HG02763 (cell line): ENCODE measurements around the gene FBN3.
"Not testable (repeated sequence)": the region's sequence is repeated elsewhere in the genome, so short reads cannot be mapped to it uniquely, and the experiment has no call there.

Source experiments
- ATAC-seq: cut with Tn5 transposase; IDR thresholded peaks from one replicate; pipeline ENCODE4 v1.9.1; 2021; ENCODE audit warnings: mild to moderate bottlenecking, moderate library complexity; ENCODE audit not compliant: unreplicated experiment

Gene FBN3

DNA sequence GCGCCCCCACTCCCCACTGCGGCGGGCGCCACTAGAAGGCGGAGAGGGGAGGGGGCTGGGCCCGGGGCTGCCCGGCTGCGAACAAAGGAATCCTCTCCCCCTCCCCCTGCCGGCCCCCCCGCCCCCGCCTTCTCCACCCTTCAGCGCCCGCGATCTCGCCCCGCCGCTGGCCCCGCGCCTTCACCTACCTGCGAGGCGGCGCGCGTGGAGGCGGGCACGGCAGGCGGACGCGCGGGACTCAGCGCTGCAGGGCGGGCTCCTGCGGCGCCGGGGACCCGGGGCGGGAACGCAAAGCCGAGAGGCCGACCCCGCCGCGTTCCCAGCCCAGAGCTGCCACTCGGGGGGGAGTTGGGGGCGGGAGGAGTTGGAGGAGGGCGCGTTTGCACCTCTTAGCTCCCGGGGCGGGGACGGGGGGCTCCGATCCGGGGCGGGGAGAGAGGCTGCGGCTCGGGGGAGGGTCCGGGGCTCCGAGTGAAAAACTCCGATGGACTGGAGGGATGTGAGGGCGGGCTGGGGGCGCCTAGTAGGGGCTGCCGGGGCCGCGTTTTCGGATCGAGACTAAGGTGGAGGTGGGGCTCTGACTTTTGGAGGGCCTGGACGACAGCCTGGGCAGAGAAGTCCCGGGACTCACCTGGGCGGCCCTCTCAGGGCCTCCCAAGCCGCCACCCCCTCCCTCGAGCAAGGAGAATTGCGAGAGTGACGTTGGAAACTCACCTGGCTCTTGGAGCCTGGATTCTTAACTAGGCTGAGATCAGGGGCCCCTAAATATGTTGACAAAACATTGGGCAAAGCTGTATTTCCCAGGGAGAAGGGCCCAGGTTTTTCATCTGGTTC is at the start of gene FBN3:
Gene FBN3 (minus strand): TSS at position 332 of the 834 bp plus-strand sequence. CDS start 2,112 bp downstream, outside the sequence.
- no peak for ATAC-seq

DNA sequence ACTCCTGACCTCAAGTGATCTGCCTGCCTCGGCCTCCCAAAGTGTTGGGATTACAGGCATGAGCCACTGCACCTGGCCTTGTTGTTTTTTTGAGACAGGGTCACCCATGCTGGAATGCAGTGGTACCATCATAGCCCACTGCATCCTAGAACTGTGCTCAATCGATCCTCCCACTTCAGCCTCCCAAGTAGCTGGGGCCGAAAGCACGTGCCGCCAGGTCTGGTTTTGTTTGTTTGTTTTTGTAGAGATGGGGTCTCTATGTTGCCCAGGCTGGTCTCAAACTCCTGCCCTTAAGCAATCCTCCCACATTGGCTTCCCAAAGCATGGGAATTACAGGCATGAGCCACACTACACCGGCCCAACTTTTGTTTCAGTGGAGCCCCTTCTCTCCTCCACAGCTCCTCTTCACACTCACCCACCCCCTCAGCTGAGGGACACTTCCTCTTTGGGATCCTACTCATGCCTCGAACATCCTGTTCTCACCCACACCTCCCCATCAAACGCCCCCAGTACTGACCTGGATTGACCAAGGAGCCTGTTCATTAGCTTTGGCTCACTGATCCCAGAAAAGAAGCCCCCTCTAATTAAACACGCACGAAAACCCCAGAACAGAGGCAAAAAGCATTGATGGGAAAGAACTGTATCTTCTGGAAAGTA is 47.0 kb upstream of the FBN3 start:
- ATAC-seq = no peak

DNA sequence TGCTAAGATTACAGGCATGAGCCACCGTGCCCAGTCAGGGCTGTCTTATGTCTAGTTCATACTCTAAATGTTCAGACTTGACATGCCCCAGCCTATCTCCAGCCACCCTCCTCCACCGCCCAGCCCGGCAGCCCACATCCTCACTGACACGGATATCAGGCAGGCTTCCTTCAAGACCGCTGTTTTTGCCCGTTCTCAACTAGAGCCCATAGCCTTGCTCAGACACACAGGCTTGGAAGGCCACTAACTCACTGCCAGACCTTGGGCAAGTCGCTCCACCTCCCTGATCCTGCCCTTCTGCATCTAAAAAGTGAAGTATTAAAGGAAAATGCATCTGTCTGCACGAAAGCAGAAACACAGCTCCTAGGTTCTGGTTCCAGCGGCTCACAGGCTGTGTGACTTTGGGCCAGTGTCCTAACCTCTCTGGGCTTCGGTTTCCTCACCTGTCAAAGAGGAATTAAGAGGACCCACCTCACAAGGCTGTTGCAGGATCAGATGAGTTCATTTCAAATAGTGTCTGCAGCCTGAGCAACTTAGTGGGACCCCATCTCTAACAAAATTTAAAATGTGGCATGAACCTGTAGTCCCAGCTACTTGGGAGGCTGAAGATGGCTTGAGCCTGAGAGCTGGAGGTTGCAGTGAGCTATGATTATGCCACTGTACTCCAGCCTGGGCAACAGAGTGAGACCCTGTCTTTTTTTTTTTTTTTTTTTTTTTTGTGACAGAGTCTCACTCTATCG is 45.3 kb upstream of the FBN3 start:
- no peak for ATAC-seq

DNA sequence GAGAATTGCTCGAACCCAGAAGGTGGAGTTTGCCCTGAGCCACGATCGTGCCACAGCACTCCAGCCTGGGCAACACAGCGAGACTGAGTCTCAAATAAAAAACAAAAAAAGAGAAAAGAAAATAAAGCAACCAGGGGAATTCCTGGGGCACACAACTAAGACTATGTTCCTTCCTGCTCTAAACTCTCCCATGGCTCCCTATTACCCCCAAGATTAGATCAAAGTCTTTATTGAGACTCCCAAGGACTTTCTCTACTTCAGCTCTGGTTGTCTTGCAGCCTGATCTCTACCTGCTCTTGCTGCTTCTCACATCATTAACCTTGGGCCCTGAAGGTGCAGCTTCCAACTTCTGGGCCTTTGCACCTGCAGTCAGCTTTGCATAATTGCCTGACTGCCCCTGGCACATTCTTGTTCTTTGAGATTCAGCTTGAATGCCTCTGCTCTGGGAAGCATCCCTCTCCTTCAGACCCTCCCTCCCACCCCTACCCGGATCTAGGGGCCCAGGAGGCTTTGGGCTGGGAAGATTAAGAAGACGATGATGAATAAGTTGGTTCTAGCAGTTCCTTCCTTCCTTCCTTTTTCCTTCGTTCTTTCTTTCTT is 42.9 kb upstream of the FBN3 start:
- ATAC-seq = no peak

DNA sequence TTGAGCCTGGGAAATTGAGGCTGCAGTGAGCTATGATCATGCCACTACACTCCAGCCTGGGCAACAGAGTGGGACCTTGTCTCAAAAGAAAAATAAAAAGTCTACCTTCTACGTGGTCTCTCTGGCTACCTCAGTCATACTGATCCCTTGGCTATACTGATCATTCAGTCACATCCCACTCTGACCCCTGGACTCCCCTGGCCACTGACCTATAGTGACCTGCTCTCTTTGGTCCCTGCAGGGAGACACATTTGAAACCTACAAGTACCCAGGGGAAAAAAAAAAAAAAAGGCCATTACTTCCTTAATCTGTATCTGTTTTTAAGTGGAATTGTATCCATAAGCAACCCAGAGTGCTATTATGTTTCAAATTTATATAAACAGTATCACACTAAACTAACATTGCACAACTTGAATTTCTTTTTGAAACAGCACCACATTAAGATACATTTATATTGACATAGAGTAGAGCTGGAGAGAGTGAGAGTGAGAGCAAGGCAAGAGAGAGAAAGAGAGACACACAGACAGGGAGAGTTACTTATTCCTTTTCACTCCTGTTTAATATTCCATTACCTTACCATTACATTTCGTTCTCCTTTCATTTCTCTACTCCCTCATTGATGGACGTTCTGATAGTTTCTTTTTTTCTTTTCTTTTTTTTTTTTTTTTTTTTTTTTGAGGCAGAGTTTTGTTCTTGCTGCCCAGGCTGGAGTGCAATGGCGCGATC is 36.1 kb upstream of the FBN3 start:
- no peak for ATAC-seq

DNA sequence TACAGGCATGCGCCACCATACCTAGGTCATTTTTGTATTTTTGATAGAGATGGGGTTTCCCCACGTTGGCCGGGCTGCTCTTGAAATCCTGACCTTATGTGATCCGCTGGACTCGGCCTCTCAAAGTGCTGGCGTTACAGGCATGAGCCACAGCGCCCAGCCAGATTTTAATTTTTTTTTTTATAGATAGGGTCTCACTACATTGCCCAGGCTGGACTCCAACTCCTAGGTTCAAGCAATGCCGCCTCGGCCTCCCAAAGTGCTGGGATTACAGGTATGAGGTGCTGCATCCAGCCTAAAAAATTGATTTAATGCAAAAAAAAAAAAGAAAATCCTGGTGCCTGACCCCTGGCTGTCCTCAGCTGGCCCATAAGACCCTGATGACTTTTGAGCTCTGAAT is 34.9 kb upstream of the FBN3 start:
- no peak for ATAC-seq

DNA sequence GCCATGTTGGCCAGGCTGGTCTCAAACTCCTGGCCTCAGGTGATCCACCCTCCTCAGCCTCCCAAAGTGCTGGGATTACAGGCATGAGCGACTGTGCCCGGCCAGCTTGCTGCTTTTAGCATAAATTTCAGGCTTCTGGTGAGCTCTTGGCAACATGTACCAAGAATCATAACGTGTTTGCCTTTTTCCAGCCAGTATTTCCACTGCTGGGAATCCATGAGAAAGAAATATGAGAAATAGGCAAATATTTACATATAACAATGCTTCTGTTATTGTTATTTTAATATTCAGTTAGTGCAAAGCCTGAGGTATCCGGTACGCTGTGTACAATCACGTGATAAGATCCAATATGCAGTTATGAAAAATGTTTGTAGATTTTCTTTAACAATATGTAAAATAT is 30.6 kb upstream of the FBN3 start:
- no peak for ATAC-seq

DNA sequence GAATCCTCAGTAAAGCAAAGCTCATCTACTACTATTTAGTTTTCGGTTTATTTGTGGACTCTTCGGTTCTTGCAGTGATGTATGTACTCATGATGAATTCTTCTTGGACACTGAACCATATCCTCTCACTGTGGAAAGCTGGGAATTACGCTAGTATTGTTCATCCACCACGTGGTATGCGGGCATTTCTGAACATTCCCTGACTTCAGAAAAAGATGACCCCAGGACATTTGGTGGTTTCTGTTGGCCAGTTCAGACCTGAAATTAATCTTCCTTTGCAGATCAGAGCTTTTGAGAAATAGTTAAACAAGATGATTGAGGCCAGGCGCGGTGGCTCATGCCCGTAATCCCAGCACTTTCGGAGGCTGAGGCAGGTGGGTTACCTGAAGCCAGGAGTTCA is 25.3 kb upstream of the FBN3 start:
- no peak for ATAC-seq

DNA sequence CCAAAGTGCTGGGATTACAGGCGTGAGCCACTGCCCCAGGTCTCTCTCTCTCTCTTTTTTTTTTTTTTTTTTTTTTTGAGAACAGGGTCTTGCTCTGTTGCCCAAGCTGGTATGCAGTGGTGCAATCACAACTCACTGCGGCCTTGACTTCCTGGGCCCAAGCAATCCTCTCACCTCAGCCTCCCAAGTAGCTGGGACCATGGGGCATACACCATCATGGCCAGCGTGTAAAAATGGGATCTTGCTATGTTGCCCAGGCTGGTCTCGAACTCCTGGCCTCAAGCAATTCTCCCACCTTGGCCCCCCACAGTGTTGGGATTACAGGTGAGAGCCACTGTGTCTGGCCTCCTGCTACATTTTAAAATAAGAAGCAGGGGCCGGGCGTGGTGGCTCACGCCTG is 19.1 kb upstream of the FBN3 start:
- no peak for ATAC-seq

DNA sequence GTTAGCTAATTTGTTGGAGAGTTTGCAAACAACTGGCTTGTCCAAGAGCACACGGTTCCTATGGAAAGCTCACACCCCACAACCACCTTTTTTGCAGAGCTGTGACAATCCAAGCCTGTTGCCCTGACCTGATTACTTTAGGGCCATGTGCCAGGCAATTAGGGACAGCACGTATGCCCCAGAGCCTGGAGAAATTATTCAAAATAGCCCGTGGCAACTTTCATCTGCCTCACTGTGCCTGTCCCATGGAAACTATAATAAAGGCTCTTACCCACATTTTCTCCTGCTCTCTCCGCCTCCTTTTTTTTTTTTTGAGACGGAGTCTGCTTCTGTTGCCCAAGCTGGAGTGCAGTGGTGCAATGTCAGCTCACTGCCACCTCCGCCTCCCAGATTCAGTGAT is 18.6 kb upstream of the FBN3 start:
- no peak for ATAC-seq

DNA sequence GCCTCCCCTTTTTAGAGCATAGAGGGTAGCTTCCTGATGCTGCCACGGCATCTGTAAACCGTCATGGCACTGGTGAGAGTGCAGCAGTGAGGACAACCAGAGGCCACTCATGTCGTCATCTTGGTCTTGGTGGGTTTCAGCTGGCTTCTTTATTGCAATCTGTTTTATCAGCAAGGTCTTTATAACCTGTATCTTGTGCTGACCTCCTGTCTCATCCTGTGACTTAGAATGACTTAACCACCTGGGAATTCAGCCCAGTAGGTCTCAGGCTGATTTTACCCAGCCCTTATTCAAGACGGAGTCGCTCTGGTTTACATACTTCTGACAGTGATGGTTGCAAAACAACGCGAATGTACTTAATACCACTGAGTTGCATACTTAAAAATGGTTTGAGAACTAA is 14.4 kb upstream of the FBN3 start:
- ATAC-seq = no peak

DNA sequence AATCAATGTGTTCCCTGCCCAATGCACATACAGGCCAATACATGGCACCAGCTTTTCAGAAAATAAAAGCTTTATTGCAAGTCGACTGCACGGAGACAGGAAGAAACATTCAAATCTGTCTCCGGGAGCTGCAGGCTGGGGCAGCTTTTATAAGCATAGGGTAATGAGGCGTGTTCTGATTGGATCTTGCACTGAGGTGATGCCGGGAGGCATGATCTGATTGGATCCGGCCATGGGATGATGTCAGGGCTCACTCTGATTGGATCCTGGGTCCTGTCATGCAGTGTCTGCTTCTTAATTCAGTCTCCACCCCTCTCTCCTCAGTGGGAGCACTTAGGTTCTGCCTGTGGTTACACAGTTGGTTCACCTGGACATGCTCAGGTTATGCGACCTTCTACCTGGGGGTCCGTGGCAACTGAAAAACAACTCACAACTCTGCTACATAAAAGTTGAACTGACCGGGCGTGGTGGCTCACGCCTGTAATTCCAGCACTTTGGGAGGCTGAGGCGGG is 11.8 kb upstream of the FBN3 start:
- ATAC-seq = no peak

DNA sequence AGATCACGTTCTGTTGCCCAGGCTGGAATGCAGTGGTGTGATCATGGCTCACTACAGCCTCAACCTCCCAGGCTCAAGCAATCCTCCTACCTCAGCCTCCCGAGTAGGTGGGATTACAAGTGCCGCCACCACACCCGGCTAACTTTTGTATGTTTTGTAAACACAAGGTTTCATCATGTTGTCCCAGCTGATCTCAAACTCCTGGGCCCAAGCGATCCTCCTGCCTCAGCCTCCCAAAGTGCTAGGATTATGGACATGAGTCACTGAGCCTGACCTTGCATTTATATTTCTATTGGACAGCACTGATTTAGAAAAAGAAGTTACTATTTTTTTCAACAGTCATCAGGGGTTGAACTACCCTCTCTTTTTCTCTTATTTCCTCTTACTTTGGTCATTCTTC is 9.9 kb upstream of the FBN3 start:
- not testable (repeated sequence) for ATAC-seq

DNA sequence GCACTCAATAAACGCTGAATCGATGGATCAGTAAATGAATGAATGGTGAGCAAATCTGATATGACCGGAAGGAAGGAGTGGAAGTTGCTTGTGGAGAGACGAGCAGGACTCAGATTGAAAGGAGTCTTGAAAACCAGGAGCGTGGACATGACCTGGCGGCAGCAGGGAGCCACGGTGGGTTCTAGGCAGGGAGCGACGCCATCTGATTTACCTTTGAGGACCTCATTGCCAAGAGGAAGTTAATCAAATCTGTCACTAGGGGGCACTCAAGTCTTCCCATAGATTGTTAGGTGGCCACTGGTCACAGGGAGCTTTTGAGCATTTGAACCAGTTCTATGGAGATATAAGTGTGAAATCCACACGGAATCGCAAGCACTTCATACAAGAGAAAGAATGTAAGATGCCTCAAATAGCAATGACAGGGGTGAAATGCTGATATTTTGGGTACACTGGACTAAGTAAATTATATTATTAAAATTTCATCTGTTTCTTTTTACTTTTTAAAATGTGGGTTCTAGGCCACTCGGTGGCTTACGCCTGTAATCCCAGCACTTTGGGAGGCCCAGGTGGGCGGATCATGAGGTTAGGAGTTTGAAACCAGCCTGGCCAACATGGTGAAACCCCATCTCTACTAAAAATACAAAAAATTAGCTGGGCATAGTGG is 9.2 kb upstream of the FBN3 start:
- ATAC-seq = no peak

DNA sequence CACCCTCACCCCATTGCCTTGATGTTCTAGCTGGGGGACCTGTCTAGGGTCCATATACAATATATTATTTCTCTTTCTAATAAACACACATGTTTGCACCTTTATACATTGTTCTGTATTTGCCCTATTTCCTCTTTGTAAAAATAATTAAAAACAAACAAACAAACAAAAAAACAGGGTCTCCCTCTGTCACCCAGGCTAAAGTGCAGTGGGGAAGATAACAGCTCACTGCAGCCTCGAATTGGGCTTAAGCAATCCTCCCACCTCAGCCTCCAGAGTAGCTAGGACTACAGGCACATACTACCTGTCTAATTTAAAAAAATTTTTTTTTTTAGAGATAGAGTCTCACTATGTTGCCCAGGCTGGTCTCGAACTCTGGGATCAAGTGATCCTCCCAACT is 5.9 kb upstream of the FBN3 start:
- no peak for ATAC-seq

DNA sequence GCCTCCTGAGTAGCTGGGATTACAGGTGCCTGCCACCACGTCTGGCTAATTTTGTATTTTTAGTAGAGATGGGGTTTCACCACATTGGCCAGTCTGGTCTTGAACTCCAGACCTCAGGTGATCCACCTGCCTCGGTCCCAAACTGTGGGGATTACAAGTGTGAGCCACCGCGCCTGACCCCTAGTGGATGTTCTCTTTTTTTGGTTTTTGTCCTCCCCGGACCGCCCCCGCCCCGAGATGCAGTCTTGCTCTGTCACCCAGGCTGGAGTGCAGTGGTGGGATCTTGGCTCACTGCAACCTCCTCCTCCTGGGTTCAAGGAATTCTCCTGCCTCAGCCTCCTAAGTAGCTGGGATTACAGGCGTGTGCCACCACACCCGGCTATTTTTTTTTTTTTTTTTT is 4.6 kb upstream of the FBN3 start:
- ATAC-seq = not testable (repeated sequence)

DNA sequence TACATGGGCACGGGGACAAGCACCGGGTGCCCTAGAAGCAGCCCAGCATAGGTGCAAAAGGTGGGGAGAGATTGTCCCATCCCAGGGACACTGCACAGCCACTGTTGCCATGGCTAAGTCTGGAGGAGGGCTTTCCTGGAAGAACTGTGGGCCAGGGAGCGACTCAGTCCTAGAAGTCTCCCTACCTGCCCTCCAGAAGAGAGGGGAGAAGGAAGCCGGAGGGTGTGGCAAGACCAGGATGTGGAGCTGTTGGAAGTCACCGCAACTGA is 2.3 kb upstream of the FBN3 start:
- no peak for ATAC-seq

DNA sequence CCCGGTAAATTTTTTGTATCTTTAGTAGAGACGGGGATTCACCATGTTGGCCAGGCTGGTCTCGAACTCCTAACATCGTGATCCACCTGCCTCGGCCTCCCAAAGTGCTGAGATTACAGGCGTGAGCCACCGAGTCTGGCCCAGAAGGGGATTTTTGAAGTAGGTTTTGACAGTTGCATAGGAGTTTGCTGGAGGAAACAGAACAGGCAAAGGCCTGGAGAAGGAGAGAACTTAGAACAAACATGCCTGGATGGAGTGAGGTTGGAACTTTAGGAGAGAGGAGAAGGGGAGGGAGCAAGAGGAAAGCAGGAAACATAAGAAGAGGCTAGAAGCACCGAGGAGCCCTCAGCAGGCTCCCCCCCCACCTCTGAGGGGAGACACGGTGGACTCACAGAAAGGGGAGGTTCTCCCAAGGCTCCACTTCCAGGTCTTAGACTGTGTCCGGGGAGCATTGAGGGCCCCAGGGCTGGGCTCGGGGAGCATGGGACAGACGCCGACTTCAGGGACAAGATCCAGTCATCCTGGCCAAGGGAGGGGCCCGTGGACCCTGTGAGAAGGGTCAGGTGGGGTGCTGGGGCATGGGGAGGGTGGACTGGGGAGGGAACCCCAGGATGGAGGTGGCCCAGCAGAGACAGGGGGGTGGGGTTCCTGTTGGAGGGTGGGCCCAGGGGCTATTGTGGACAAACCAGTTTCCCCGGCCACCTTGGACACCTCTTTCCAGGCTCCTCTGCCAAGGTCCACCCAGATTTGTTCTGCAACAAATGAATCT is 1.8 kb upstream of the FBN3 start:
- ATAC-seq = no peak

DNA sequence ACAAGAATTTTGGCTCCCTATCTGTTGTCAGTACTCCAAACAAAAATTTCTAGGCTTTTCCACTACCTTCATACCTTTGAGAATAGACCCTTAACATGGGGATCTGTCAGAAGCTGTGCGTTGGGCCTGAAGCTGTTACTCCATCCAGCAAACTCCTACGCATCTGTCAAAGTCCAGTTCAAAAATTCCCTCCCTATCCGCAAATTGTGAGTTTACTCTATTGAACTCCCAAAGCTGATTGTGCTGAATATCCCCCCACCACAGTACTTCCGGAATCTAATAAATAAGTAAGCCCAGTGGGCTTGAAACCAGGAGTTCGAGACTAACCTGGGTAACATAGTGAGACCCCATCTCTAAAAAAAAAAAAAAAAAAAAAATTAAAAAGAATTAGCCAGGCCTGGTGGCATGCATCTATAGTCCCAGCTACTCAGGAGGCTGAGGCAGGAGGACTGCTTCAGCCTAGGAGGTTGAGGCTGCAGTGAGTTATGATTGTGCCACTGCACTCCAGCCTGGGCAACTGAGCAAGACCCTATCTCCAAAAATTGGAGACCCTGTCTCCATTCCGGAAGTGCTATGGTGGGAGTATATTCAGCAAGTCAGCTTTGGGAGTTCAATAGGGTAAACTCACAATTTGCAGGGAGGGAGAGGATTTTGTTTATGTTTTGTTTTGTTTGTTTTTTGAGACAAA is 930 bp upstream of the FBN3 start:
- ATAC-seq = no peak
